Measurements from ENCODE around the gene APLP2. TPM values are rescaled to one million over a fixed set of nuclear protein-coding genes. Genes with fewer than 3 reads are reported as not detected.
"Not testable (repeated sequence)": the region's sequence is repeated elsewhere in the genome, so short reads cannot be mapped to it uniquely, and the experiment has no call there.

APLP2 gene
- polyA plus RNA-seq, 4 donors: 230 to 504 (median 454) TPM

GRCh38 chr11:130187096-130187495 is 117.4 kb downstream of the APLP2 start:
- no peak for DNase-seq (ENCODE audit: low read depth in 4 of 4, low spot score in 3 of 4)

- DNase-seq (ENCODE audit: low read depth in 4 of 4, low spot score in 3 of 4): no peak
These were observed 118.4 kb downstream of the APLP2 start for GRCh38 chr11:130188047-130188446.

GRCh38 chr11:130188585-130189347 is 119.1 kb downstream of the APLP2 start:
- DNase-seq (ENCODE audit: low read depth in 4 of 4, low spot score in 3 of 4): no peak

GRCh38 chr11:130189492-130190210 is 120.0 kb downstream of the APLP2 start:
- no peak for DNase-seq (ENCODE audit: low read depth in 4 of 4, low spot score in 3 of 4)

GRCh38 chr11:130190371-130190881 is 120.7 kb downstream of the APLP2 start:
- DNase-seq (ENCODE audit: low read depth in 4 of 4, low spot score in 3 of 4): no peak

GRCh38 chr11:130191896-130192295 is 122.2 kb downstream of the APLP2 start:
- no peak for DNase-seq (ENCODE audit: low read depth in 4 of 4, low spot score in 3 of 4)

GRCh38 chr11:130192845-130193267 is 123.2 kb downstream of the APLP2 start:
- DNase-seq (ENCODE audit: low read depth in 4 of 4, low spot score in 3 of 4): no peak

- not testable (repeated sequence) for DNase-seq (ENCODE audit: low read depth in 4 of 4, low spot score in 3 of 4)
These were observed 123.9 kb downstream of the APLP2 start for GRCh38 chr11:130193551-130193950.

Other genes with a start within 250 kb of the APLP2 start
- 10 to 100 TPM; 31.2 to 59.4 (median 39.0) TPM for gene NFRKB, start 174.3 kb upstream of the APLP2 start, polyA plus RNA-seq (ENCODE audit: insufficient read length in 4 of 4)
- gene PRDM10, start 67.1 kb upstream of the APLP2 start, polyA plus RNA-seq (ENCODE audit: insufficient read length in 4 of 4): 10 to 100 TPM in 2 of 4 donors, 1 to 10 TPM in 2; 8.5 to 11.8 (median 10.1) TPM
- gene ST14, start 89.9 kb downstream of the APLP2 start, polyA plus RNA-seq (ENCODE audit: insufficient read length in 4 of 4): 10 to 100 TPM in 3 of 4 donors, under 1 TPM in 1; 0.82 to 36.0 (median 29.7) TPM
- 10 to 100 TPM; 44.8 to 62.7 (median 58.1) TPM for gene ZBTB44, start 245.0 kb downstream of the APLP2 start, polyA plus RNA-seq (ENCODE audit: insufficient read length in 4 of 4)

All from left renal pelvis (tissue), 4 donors.